GM10266 (cell line): ENCODE data around the gene TMTC2.

ENCODE experiments used
- DNase-seq: peaks from one replicate; pipeline ENCODE4 v3.0.0; 2012; ENCODE audit errors: extremely low spot score
- TF ChIP-seq, protein P1 (sequence below): IDR thresholded peaks from 2 replicates; pipeline ENCODE4 v1.5.1; 2012; ENCODE audit warnings: mild to moderate bottlenecking, low read depth; ENCODE audit not compliant: control insufficient read depth, insufficient read depth; ENCODE audit errors: missing control alignments

Gene TMTC2

DNA sequence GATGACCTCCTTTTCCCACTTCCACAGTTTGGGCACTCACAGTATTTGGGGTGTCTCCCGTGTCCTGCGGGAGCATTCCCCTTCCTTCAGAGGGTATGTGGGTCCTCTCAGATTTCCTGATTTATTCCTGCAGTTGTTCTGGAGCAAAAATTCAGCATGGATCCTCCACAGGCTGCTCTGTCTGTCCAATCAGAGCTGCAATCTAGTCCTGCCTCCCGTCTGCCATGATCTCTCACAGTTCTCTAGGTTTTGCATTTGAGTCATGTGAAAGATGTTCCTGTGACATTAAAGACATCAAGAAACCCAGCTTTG is 435.9 kb downstream of the TMTC2 start:
- TF ChIP-seq, protein P1, sequence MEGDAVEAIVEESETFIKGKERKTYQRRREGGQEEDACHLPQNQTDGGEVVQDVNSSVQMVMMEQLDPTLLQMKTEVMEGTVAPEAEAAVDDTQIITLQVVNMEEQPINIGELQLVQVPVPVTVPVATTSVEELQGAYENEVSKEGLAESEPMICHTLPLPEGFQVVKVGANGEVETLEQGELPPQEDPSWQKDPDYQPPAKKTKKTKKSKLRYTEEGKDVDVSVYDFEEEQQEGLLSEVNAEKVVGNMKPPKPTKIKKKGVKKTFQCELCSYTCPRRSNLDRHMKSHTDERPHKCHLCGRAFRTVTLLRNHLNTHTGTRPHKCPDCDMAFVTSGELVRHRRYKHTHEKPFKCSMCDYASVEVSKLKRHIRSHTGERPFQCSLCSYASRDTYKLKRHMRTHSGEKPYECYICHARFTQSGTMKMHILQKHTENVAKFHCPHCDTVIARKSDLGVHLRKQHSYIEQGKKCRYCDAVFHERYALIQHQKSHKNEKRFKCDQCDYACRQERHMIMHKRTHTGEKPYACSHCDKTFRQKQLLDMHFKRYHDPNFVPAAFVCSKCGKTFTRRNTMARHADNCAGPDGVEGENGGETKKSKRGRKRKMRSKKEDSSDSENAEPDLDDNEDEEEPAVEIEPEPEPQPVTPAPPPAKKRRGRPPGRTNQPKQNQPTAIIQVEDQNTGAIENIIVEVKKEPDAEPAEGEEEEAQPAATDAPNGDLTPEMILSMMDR: no peak
- no peak for DNase-seq

DNA sequence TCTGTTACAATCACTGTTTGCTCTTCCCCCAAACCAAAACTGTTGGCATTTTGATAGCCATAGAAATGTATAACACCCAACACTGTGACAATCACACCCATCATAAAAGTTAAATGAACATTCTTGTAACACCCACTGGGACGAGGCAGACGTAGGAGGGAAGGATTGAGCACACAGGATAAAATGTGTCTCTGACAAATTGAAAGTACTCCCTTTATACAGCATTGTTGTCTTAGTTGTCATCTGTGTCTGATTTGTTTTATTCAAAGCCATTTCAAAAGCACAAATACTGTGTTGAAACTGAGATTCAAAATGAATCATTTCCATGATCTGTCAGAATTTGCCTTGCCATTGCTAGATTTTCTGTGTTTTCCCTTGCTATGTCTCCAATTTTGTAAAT is 436.3 kb downstream of the TMTC2 start:
- DNase-seq: no peak
- TF ChIP-seq, protein P1: no peak

DNA sequence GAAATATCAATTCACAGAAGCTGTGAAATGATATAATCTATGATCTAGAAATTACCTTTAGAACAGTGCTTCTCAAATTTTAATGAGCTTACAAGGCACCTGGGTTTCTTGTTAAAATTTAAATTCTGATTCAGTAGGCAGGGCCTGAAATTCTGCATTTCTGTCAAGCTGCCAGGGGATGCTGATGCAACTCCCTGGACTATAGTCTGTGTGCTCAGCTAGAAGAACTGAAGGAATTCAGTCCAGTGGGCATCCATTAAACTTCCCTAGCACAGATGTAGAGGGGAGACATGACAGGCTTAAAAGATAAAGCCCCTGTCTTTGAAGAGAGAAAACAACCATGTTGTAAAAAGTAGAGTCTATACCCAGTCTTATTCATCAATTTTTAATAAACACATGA is 441.8 kb downstream of the TMTC2 start:
- TF ChIP-seq, protein P1: no peak
- DNase-seq: no peak

DNA sequence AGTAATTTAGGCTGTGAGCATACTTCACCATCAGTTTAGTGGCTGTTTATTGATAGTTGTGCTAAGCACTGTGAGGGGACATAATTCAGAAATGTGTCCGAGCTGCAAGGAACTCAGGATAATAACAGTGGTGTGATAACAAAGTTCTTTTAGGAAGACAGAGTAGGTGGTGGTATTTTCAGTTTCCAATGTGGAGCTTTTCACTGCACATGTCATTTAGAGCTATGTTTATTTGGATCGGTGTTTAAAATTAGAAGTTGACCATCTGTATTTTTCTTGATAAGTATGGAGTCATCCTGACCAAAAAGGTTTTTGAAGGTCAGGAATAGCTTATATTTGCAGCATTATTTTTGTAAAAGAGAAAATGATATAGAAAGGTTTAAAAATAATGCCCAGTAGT is 443.5 kb downstream of the TMTC2 start:
- DNase-seq: no peak
- TF ChIP-seq, protein P1: no peak

DNA sequence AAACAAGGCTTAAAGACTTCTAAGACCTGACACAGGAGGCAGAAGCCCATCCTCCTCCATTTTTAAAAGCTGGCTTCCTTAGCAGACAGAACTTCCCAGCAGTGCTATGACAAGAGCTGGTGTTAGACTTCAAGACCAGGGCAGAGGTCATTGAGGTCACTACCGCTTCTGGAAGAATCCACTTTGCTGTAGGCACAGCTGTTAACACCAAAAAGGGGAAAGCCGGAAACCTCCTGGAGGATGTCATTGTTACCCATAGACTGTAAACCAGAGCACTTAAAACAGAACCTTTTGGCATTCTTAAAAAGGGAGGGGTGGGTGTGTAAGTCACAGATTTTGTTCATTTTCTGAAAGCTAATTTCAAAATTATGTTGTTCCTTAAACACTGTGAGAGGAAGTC is 445.7 kb downstream of the TMTC2 start:
- no peak for DNase-seq
- TF ChIP-seq, protein P1: no peak

DNA sequence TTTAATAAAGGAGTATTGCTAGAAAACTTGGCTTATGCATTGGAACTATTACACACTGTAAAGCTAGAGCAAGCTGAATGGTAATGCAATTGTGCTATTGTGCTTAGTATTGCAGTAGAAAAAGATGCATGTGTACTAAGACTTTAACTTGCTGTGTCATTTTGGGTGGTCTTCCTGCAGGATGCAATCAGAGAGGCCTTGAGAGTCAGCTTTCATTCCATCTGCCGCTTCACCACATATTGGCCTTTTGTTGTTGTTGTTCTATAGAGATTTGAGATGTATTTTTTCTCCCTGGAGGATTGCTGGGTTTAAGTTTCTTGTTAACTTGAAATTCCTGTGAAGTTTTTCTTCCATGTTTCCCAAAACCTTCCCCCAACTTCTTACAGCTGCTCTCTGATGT is 449.7 kb downstream of the TMTC2 start:
- TF ChIP-seq, protein P1: no peak
- DNase-seq: no peak

DNA sequence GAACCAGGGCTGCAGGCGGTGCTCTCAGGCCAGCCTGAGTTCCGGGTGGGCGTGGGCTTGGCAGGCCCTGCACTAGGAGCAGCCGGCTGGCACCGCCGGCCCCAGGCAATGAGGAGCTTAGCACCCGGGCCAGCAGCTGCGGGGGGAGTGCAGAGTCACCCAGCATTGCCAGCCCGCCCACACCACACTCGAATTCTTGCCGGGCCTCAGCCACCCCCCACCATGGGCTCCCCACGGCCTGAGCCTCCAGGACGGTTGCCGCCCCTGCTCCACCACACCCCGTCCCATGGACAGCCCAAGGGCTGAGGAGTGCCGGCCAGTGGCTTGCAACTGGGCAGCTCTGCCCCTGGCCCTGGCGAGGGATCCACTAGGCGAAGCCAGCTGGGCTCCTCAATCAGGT is 453.4 kb downstream of the TMTC2 start:
- DNase-seq: no peak
- TF ChIP-seq, protein P1: no peak
